T-cell (primary cell): Measurements from ENCODE around the gene CCDC69. TPM values are rescaled to one million over a fixed set of nuclear protein-coding genes. Genes with fewer than 3 reads are reported as not detected.

Source experiments
- ATAC-seq, 4 experiments: fragments of 200-7000 bp in 3 of 4; fragments of 150-1000 bp in 1 of 4; cut with Tn5 transposase; replicated peaks in 1 of 4; 1 replicate in 3 of 4; 2 replicates in 1 of 4; pipeline ENCODE4 v1.10.0; 2021; ENCODE audit warnings: moderate library complexity in 3 of 4, mild to moderate bottlenecking in 2 of 4, moderate number of reproducible peaks in 1 of 4
- CTCF ChIA-PET, 2 donors: fragments of 300-600 bp; sonication (Branson Sonifier 250); formaldehyde crosslinking; loops; one replicate each; lab custom pipeline; 2022; ENCODE audit warnings: antibody characterized with exemption in 2 of 2; lab: Charles Lee
- POLR2A ChIA-PET, 2 donors: fragments of 300-600 bp; sonication (Branson Sonifier 250); formaldehyde crosslinking; loops; one replicate each; lab custom pipeline; 2022; ENCODE audit warnings: antibody characterized with exemption in 2 of 2; lab: Charles Lee
- DNase-seq, 35 experiments: peaks; one replicate each; pipeline versions ENCODE4 v3.0.0 to v3.0.0-alpha.2; 2013 to 2023
- H3K27ac ChIP-seq: one replicate; pipeline ENCODE4 v1.5.1; 2013; ENCODE audit warnings: low read length
- H3K27me3 ChIP-seq, 2 experiments: replicated peaks in 1 of 2; 1 replicate in 1 of 2; 2 replicates in 1 of 2; pipeline versions ENCODE4 v1.6.1 to v1.7.0; 2013; ENCODE audit warnings: low read length in 1 of 2, mixed read lengths in 1 of 2; ENCODE audit not compliant: control insufficient read depth in 2 of 2, insufficient read depth in 2 of 2; ENCODE audit errors: extremely low read depth in 1 of 2
- H3K36me3 ChIP-seq, 2 donors: 1 replicate in 1 of 2; 2 replicates in 1 of 2; pipeline versions ENCODE4 v1.6.1 to v1.7.0; 2013; ENCODE audit warnings: low read length in 1 of 2; ENCODE audit not compliant: control insufficient read depth in 2 of 2, insufficient read depth in 1 of 2; ENCODE audit errors: extremely low read depth in 1 of 2
- H3K4me1 ChIP-seq, 2 experiments: 1 replicate in 1 of 2; 2 replicates in 1 of 2; pipeline versions ENCODE4 v1.6.1 to v1.7.0; 2013; ENCODE audit warnings: low read length in 2 of 2, mixed read lengths in 1 of 2; ENCODE audit not compliant: insufficient read depth in 2 of 2, control insufficient read depth in 1 of 2; ENCODE audit errors: extremely low read depth in 1 of 2
- H3K4me3 ChIP-seq, 2 donors: 1 replicate in 1 of 2; 2 replicates in 1 of 2; pipeline versions ENCODE4 v1.5.1 to v1.7.0; 2013; ENCODE audit warnings: mild to moderate bottlenecking in 2 of 2, low read length in 1 of 2, moderate library complexity in 1 of 2; ENCODE audit not compliant: control insufficient read depth in 1 of 2; ENCODE audit errors: extremely low read depth in 1 of 2
- H3K9me3 ChIP-seq: 2 replicates; pipeline ENCODE4 v1.7.0; 2013
- H3K27ac Mint-ChIP-seq, 2 donors: one replicate each; pipeline ENCODE4 v1.8.0; 2020 to 2021; ENCODE audit warnings: mild to moderate bottlenecking in 2 of 2, mixed read lengths in 2 of 2
- H3K27me3 Mint-ChIP-seq, 2 donors: one replicate each; pipeline ENCODE4 v1.8.0; 2021 to 2022; ENCODE audit warnings: mixed read lengths in 2 of 2
- H3K36me3 Mint-ChIP-seq: one replicate; pipeline ENCODE4 v1.8.0; 2021; ENCODE audit warnings: mixed read lengths
- H3K4me1 Mint-ChIP-seq, 3 donors: one replicate each; pipeline ENCODE4 v1.8.0; 2020 to 2022; ENCODE audit warnings: mixed read lengths in 3 of 3, mild to moderate bottlenecking in 1 of 3
- H3K4me3 Mint-ChIP-seq, 3 donors: one replicate each; pipeline ENCODE4 v1.8.0; 2020 to 2022; ENCODE audit warnings: mild to moderate bottlenecking in 3 of 3, mixed read lengths in 3 of 3, moderate library complexity in 3 of 3
- H3K9me3 Mint-ChIP-seq, 3 donors: one replicate each; pipeline ENCODE4 v1.8.0; 2020 to 2022; ENCODE audit warnings: mixed read lengths in 3 of 3
- WGBS: methylation state at CpG from one replicate; pipeline ENCODE4 v1.1.5; 2013; ENCODE audit warnings: missing lambda C conversion rate; ENCODE audit not compliant: insufficient coverage; 5-methylcytosine and 5-hydroxymethylcytosine counted together
- total RNA-seq, 35 experiments: library from RNA in 6 of 35; stranded (reverse) in 6 of 35; fragments of 120-200 nt in 1 of 35; gene quantifications; one replicate each; pipeline versions ENCODE4 v1.2.1 to v1.2.4 and lab custom pipeline; 2013 to 2026

CCDC69 gene
- total RNA-seq, 5 donors from 2014 or later (not counting 1 experiment from before 2014, with no cell fraction given), result 86.3 to 112 (median 93.5) TPM

DNA sequence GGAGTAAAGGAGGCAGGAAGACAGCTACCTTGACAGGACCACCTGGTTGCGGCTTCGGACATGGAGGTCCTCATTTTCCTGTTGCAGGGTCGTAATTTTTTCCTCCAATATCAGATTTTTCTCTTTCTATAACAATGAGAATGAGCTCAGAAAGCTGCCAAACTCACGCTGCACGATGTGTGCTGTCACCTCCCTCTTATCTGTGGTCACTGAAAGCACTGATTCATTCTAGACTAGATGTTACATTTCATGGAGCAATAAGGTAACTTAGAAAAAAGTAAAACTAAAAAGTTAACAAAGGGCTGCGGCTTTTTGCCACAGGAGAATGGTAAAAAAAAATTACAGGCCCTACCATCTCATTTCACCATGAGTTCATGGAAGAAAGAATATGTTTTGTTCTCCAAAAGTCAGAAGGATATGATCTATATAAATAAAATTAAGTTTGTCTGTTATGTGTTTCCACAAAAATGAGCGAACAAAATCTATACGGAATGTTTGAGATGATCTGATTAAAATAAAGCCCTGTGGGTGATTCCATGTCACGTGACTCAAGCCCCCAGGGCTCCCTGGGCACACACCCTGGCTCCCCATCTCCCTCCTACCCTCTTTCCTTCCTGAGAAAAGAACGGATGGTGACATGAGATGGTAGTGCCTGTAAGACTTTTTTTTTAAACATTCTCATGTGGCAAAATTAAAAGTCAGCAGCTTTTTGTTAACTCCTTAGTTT is 39.4 kb downstream of the CCDC69 start:
- H3K9me3 ChIP-seq, result no peaks in the 10 kb centered on the region
- no peaks in the 10 kb centered on the region for H3K4me1 ChIP-seq
- CTCF ChIA-PET, result interaction anchor here (0.6 to 0.8 kb wide), 4 partner anchors 21 to 83 kb away, joined by 3 to 4 read pairs (median 4); no protein-coding TSS in a partner anchor
- H3K27me3 ChIP-seq, result no peaks in the 10 kb centered on the region
- Mint-ChIP-seq H3K9me3 (peaks cover 0 to 9% (median 3%) of the 10 kb centered on the region in 3 donors), H3K4me3 (no peak overlapping the region), H3K27ac (no peak overlapping the region), H3K27me3 (no peaks in the 10 kb centered on the region), H3K36me3 (peaks cover 61% of the 10 kb centered on the region), H3K4me1 (peaks cover 10 to 27% (median 14%) of the 10 kb centered on the region in 3 donors)
- POLR2A ChIA-PET, result interaction anchor here in 1 of 2 donors (0.6 kb wide), 1 partner anchor 12 kb away, joined by 3 read pairs; no protein-coding TSS in a partner anchor
- no peak for ATAC-seq
- H3K36me3 ChIP-seq, result peaks cover 28 to 88% of the 10 kb centered on the region in 2 donors
- WGBS, result 86% methylated on average over 1 of the region's 10 CpGs
- DNase-seq, result no peak
- H3K4me3 ChIP-seq, result no peak overlapping the region
- no peak overlapping the region for H3K27ac ChIP-seq

GRCh38 chr5:151183456-151184245 is 40.2 kb downstream of the CCDC69 start:
- ATAC-seq (no peak), DNase-seq (no peak)
- Histone ChIP-seq H3K27ac (no peak overlapping the region), H3K4me1 (no peaks in the 10 kb centered on the region), H3K27me3 (no peaks in the 10 kb centered on the region), H3K36me3 (peaks cover 31 to 88% of the 10 kb centered on the region in 2 donors), H3K4me3 (no peak overlapping the region), H3K9me3 (no peaks in the 10 kb centered on the region)
- 100% methylated on average over 4 of the region's 7 CpGs for whole genome bisulfite sequencing
- Mint-ChIP-seq H3K36me3 (peaks cover 58% of the 10 kb centered on the region), H3K4me3 (no peak overlapping the region), H3K9me3 (peaks cover 0 to under 1% (median 0%) of the 10 kb centered on the region in 3 donors), H3K27ac (peak overlapping the region in 1 of 2 donors; percentile 16), H3K27me3 (no peaks in the 10 kb centered on the region), H3K4me1 (peaks cover 11 to 26% (median 13%) of the 10 kb centered on the region in 3 donors)
- POLR2A ChIA-PET, result interaction anchor here (0.6 kb wide), 2 partner anchors 45 to 52 kb away, joined by 3 read pairs; no protein-coding TSS in a partner anchor
- CTCF ChIA-PET, result interaction anchor here in 1 of 2 donors (0.8 kb wide), 1 partner anchor 66 kb away, joined by 3 read pairs; no protein-coding TSS in a partner anchor

DNA sequence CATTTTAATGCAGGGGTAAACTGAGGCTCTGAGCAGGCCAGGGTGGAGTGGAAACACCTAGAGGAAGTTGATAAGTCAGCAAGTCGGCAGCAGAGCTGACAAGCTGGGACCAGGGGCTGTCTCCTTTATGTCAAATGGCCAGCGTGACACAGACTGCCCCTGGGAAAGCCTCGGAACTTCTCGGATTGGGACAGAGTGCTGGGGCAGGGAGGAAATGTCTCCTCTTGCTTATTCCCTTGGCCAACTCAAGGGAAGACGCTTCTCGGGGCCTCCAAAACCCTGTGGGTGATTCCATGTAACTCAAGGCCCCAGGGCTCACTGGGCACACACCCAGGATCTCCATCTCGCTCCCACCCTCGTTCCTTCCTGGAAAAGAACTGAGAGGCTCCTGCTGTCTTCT is 40.9 kb downstream of the CCDC69 start:
- Mint-ChIP-seq H3K27me3 (no peaks in the 10 kb centered on the region), H3K27ac (no peak overlapping the region), H3K36me3 (peaks cover 62% of the 10 kb centered on the region), H3K4me3 (no peak overlapping the region), H3K4me1 (peaks cover 11 to 29% (median 18%) of the 10 kb centered on the region in 3 donors), H3K9me3 (no peaks in the 10 kb centered on the region)
- Histone ChIP-seq H3K4me1 (no peaks in the 10 kb centered on the region), H3K4me3 (no peak overlapping the region), H3K27me3 (no peaks in the 10 kb centered on the region), H3K9me3 (no peaks in the 10 kb centered on the region), H3K36me3 (peaks cover 31 to 92% of the 10 kb centered on the region in 2 donors), H3K27ac (no peak overlapping the region)
- ChIA-PET POLR2A (interaction anchor here in 1 of 2 donors (0.6 kb wide), 1 partner anchor 45 kb away, joined by 3 read pairs; no protein-coding TSS in a partner anchor), CTCF (interaction anchor here in 1 of 2 donors (0.7 kb wide), 1 partner anchor 64 kb away, joined by 3 read pairs; no protein-coding TSS in a partner anchor)
- no peak for ATAC-seq
- WGBS, result 96% methylated on average over 7 of the region's 8 CpGs
- DNase-seq, result no peak

DNA sequence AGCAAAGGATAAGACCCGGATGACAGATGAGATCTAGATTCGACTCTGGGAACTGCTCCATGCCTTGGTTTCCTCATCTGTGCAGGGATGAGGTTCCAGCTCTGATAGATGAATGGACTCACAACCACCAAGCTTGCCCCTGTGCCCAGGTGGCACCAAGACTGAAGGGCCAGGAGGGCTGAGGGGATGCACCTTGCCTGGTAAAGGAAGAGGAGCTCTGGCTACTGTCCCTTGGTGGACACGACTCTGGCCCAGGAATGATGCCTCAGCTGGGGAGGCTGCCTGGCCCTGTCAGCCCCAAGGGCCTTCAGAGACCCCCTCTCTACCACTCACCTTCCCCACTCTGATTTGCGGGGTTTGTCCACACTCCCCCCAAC is 41.4 kb downstream of the CCDC69 start:
- Mint-ChIP-seq H3K4me3 (no peak overlapping the region), H3K9me3 (no peaks in the 10 kb centered on the region), H3K27ac (peak overlapping the region in 1 of 2 donors; percentile 71), H3K27me3 (no peaks in the 10 kb centered on the region), H3K36me3 (peaks cover 61% of the 10 kb centered on the region), H3K4me1 (peaks cover 11 to 32% (median 17%) of the 10 kb centered on the region in 3 donors)
- ATAC-seq, result no peak
- WGBS, result 93% methylated on average over 3 of the region's 4 CpGs
- ChIA-PET POLR2A (interaction anchor here in 1 of 2 donors (0.6 kb wide), 1 partner anchor 1159 kb away, joined by 3 read pairs; no protein-coding TSS in a partner anchor), CTCF (interaction anchor here in 1 of 2 donors (0.7 kb wide), 1 partner anchor 65 kb away, joined by 3 read pairs; no protein-coding TSS in a partner anchor)
- no peaks in the 10 kb centered on the region for H3K4me1 ChIP-seq
- no peaks in the 10 kb centered on the region for H3K27me3 ChIP-seq
- no peak overlapping the region for H3K27ac ChIP-seq
- no peaks in the 10 kb centered on the region for H3K9me3 ChIP-seq
- no peak for DNase-seq
- no peak overlapping the region for H3K4me3 ChIP-seq
- peaks cover 32 to 91% of the 10 kb centered on the region in 2 donors for H3K36me3 ChIP-seq

- POLR2A ChIA-PET, result interaction anchor here (0.5 to 0.7 kb wide), 3 partner anchors 20 to 1202 kb away, joined by 3 to 5 read pairs (median 5); no protein-coding TSS in a partner anchor
- WGBS, result 80% methylated on average over 1 of the region's 4 CpGs
- Histone ChIP-seq H3K4me1 (no peaks in the 10 kb centered on the region), H3K36me3 (peaks cover 31 to 88% of the 10 kb centered on the region in 2 donors), H3K27ac (no peak overlapping the region), H3K27me3 (no peaks in the 10 kb centered on the region), H3K4me3 (no peak overlapping the region), H3K9me3 (no peaks in the 10 kb centered on the region)
- Mint-ChIP-seq H3K9me3 (no peaks in the 10 kb centered on the region), H3K4me3 (no peak overlapping the region), H3K4me1 (peaks cover 13 to 29% (median 18%) of the 10 kb centered on the region in 3 donors), H3K27ac (peak overlapping the region; percentile 69 to 71), H3K27me3 (no peaks in the 10 kb centered on the region), H3K36me3 (peaks cover 57% of the 10 kb centered on the region)
- DNase-seq, result no peak
- CTCF ChIA-PET, result interaction anchor here in 1 of 2 donors (0.7 kb wide), 1 partner anchor 65 kb away, joined by 3 read pairs; no protein-coding TSS in a partner anchor
- no peak for ATAC-seq
These were observed 41.9 kb downstream of the CCDC69 start for GRCh38 chr5:151181818-151182523.
